ENCODE measurements around the gene PDCD10. TPM values are rescaled to one million over a fixed set of nuclear protein-coding genes. Genes with fewer than 3 reads are reported as not detected.

The PDCD10 gene
- polyA plus RNA-seq, 1 of the 3 experiments (the other 2 are of a cell fraction): 29.0 TPM

- H3K4me3 ChIP-seq (ENCODE audit: low read depth in 2 of 2, low read length in 1 of 2): no peak overlapping the region
- H3K9me3 ChIP-seq: no peaks in the 10 kb centered on the region
- POLR2A ChIA-PET: no interaction called here
- DNase-seq: no peak
- H3K4me2 ChIP-seq: no peak overlapping the region
- H3K27me3 ChIP-seq (ENCODE audit: insufficient read depth): no peaks in the 10 kb centered on the region
- no peak overlapping the region for H2AFZ ChIP-seq (ENCODE audit: low read depth)
- WGBS (ENCODE audit: low lambda C conversion rate): 94% methylated on average over 3 of the region's 3 CpGs
- H4K20me1 ChIP-seq (ENCODE audit: insufficient read depth): peaks cover 34% of the 10 kb centered on the region
- no peaks in the 10 kb centered on the region for H3K9me2 ChIP-seq
- no peak overlapping the region for H3K27ac ChIP-seq (ENCODE audit: low read depth in 2 of 2, low read length in 1 of 2)
- no peak overlapping the region for H3K9ac ChIP-seq
- H3F3A ChIP-seq (replicated peaks; ENCODE audit: insufficient read depth): no peaks in the 10 kb centered on the region
- H3K4me1 ChIP-seq (ENCODE audit: control insufficient read depth in 1 of 2, insufficient read depth in 2 of 2, low read depth in 1 of 2, low read length in 1 of 2): no peaks in the 10 kb centered on the region; a peak in 1 of 4 replicates
- peaks cover 75% of the 10 kb centered on the region for H3K79me2 ChIP-seq (ENCODE audit: insufficient read depth)
- CTCF ChIA-PET: interaction anchor here (0.6 kb wide), 1 partner anchor 28 kb away, joined by 3 read pairs; no protein-coding TSS in a partner anchor
- H3K36me3 ChIP-seq (replicated peaks in 1 of 2; ENCODE audit: control insufficient read depth in 1 of 2, insufficient read depth in 2 of 2, low read length in 1 of 2): peaks cover 24 to 37% of the 10 kb centered on the region in 2 experiments
- no peak for TF ChIP-seq NRF1 (IDR thresholded peaks at IDR 0.05; ENCODE audit: low read depth, low read length)
- no peak for TF ChIP-seq USF1 (IDR thresholded peaks at IDR 0.05; ENCODE audit: borderline replicate concordance, low read depth)
- TF ChIP-seq YY1 (IDR thresholded peaks at IDR 0.05; ENCODE audit: low read depth): no peak
- TF ChIP-seq MAX (IDR thresholded peaks at IDR 0.05; ENCODE audit: low read depth): no peak
- TF ChIP-seq RXRA (IDR thresholded peaks at IDR 0.05; ENCODE audit: borderline replicate concordance, low read depth): no peak
- no peak for TF ChIP-seq ELF1 (IDR thresholded peaks at IDR 0.05)
- no peak for TF ChIP-seq NFIC (IDR thresholded peaks at IDR 0.05; ENCODE audit: borderline replicate concordance)
- TF ChIP-seq SIN3A (IDR thresholded peaks at IDR 0.05; ENCODE audit: borderline replicate concordance, low read depth, low read length): no peak
- TF ChIP-seq IRF3 (IDR thresholded peaks at IDR 0.05; ENCODE audit: low read depth, low read length): no peak
- TF ChIP-seq, protein P1, sequence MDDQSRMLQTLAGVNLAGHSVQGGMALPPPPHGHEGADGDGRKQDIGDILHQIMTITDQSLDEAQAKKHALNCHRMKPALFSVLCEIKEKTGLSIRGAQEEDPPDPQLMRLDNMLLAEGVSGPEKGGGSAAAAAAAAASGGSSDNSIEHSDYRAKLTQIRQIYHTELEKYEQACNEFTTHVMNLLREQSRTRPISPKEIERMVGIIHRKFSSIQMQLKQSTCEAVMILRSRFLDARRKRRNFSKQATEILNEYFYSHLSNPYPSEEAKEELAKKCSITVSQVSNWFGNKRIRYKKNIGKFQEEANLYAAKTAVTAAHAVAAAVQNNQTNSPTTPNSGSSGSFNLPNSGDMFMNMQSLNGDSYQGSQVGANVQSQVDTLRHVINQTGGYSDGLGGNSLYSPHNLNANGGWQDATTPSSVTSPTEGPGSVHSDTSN (IDR thresholded peaks at IDR 0.05): no peak
- no peak for TF ChIP-seq RCOR1 (IDR thresholded peaks at IDR 0.05; ENCODE audit: low read length)
- no peak for TF ChIP-seq SMC3 (IDR thresholded peaks at IDR 0.05; ENCODE audit: low read depth, low read length)
- no peak for TF ChIP-seq REST (IDR thresholded peaks at IDR 0.05; ENCODE audit: low read depth, low read length)
- no peak for TF ChIP-seq RFX5 (IDR thresholded peaks at IDR 0.05; ENCODE audit: low read length)
- no peak for TF ChIP-seq ZBTB33 (IDR thresholded peaks at IDR 0.05; ENCODE audit: borderline replicate concordance, low read depth)
- TF ChIP-seq FOXM1 (IDR thresholded peaks at IDR 0.05; ENCODE audit: low read depth): no peak
- TF ChIP-seq TAF1 (IDR thresholded peaks at IDR 0.05; ENCODE audit: borderline replicate concordance, low read depth, low read length): no peak
- TF ChIP-seq TEAD4 (IDR thresholded peaks at IDR 0.05; ENCODE audit: borderline replicate concordance, insufficient read depth): no peak
Observed at GRCh38 chr3:167712445-167712844, 22.2 kb downstream of the PDCD10 start.
